ENCODE measurements around the gene STX18. TPM values are rescaled to one million over a fixed set of nuclear protein-coding genes. Genes with fewer than 3 reads are reported as not detected.

STX18 gene
- total and polyA plus RNA-seq, 2 donors (not counting 3 experiments of a cell fraction or from before 2014, with no cell fraction given): 30.7 to 31.2 TPM

GRCh38 chr4:4459181-4459580, 82.7 kb downstream of the STX18 start:
- Histone ChIP-seq H3K36me3 (ENCODE audit: control insufficient read depth in 2 of 2, extremely low read depth in 1 of 2, insufficient read depth in 2 of 2, low read length in 2 of 2) (peaks cover 0 to 6% of the 10 kb centered on the region in 2 experiments), H3K9ac (replicated peaks; ENCODE audit: extremely low read depth, insufficient read depth, low read length) (no peak overlapping the region), H4K20me1 (replicated peaks; ENCODE audit: control insufficient read depth, extremely low read depth, insufficient read depth, low read length) (no peaks in the 10 kb centered on the region), H3K27me3 (ENCODE audit: control insufficient read depth in 2 of 2, insufficient read depth in 2 of 2, low read length in 2 of 2) (no peaks in the 10 kb centered on the region), H3K9me1 (replicated peaks; ENCODE audit: control insufficient read depth, extremely low read depth, insufficient read depth, low read length) (no peaks in the 10 kb centered on the region), H3K4me3 (replicated peaks in 1 of 3; ENCODE audit: insufficient read depth in 1 of 3, low read depth in 1 of 3, low read length in 3 of 3) (no peak overlapping the region), H3K4me2 (ENCODE audit: insufficient read depth, low read length) (no peak overlapping the region), H3K9me3 (replicated peaks; ENCODE audit: control insufficient read depth, insufficient read depth, low read length) (no peaks in the 10 kb centered on the region), H3K79me2 (ENCODE audit: control insufficient read depth, insufficient read depth, low read length) (no peaks in the 10 kb centered on the region), H3K27ac (ENCODE audit: insufficient read depth, low read depth, low read length) (no peak overlapping the region), H2AFZ (ENCODE audit: low read depth, low read length) (no peak overlapping the region), H3K4me1 (ENCODE audit: control insufficient read depth, extremely low read depth, insufficient read depth, low read length) (no peaks in the 10 kb centered on the region)
- ChIA-PET POLR2A (no interaction called here), CTCF (interaction anchor here (1.7 kb wide), 1 partner anchor 28 kb away, joined by 3 read pairs; no protein-coding TSS in a partner anchor)
- BruUV-seq (replicated peaks): no TSS peak
- FAIRE-seq: no peak
- DNase-seq (ENCODE audit: low read depth, low spot score): no peak
- no peak for TF ChIP-seq MYC (IDR thresholded peaks at IDR 0.05; ENCODE audit: low read depth, low read length)
- TF ChIP-seq JUN (IDR thresholded peaks at IDR 0.05; ENCODE audit: borderline replicate concordance, insufficient read depth, insufficient read length, low read depth): no peak
- no peak for TF ChIP-seq MAX (IDR thresholded peaks at IDR 0.05; ENCODE audit: insufficient read depth, insufficient read length)
- TF ChIP-seq GATA2 (IDR thresholded peaks at IDR 0.05; ENCODE audit: insufficient read depth, insufficient read length, low read depth, low read length): no peak
- no peak for TF ChIP-seq FOS (IDR thresholded peaks at IDR 0.05; ENCODE audit: borderline replicate concordance, insufficient read depth, low read length)
- no peak for TF ChIP-seq POLR2AphosphoS5 (IDR thresholded peaks at IDR 0.05; ENCODE audit: insufficient read depth, low read depth, low read length)
- TF ChIP-seq EZH2 (IDR thresholded peaks at IDR 0.05; ENCODE audit: borderline replicate concordance, low read depth, low read length, severe bottlenecking): no peak
- TF ChIP-seq POLR2A (IDR thresholded peaks at IDR 0.05; ENCODE audit: low read depth, low read length): no peak
- no peak for TF ChIP-seq CTCF (IDR thresholded peaks at IDR 0.05; ENCODE audit: extremely low read depth in 1 of 2, insufficient read depth in 1 of 2, low read depth in 1 of 2, low read length in 2 of 2)
- intact Hi-C loops (cut with micrococcal nuclease) (no loop called here), dilution Hi-C loops (cut with MboI; ENCODE audit: extremely low pct_ligation_motif_present, low sequenced_read_pairs) (no loop called here)
